ENCODE results near the gene PARD3B.
"Not testable (repeated sequence)": the region's sequence is repeated elsewhere in the genome, so short reads cannot be mapped to it uniquely, and the experiment has no call there.

Gene PARD3B

DNA sequence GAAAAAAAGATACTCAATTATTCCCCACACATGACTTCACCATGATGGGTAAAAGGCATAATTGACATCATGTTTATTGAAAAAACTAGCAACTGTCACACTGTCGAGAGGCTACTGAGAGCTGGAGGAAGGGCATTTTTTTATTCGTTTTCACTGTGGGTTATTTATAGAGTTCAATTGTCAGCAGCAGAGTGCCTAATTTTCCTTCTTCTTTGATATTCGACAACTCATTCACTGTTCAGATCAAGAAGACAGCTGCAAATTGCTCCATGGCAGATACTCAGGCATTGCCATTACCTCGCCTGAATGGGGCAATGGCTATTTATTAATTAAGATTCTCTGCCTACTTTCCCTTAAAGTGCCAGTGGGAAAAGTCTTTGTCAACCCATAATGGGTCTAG is 939.5 kb downstream of the PARD3B start:
- no peak for DNase-seq

DNA sequence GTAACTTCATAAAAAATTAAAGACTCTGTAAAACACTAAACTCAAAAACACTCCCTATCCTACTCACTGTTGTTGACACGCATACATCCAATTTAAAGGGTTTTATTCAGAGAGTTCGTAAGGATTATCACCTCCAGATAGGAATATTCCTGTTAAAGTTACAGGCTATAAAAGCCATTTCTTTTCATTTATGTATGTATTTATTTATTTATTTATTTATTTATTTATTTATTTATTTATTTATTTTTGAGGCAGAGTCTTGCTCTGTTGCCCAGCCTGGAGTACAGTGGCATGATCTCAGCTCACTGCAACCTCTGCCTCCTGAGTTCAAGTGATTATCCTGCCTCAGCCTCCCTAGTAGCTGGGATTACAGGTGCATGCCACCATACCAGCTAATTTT is 948.3 kb downstream of the PARD3B start:
- DNase-seq, result not testable (repeated sequence)

DNA sequence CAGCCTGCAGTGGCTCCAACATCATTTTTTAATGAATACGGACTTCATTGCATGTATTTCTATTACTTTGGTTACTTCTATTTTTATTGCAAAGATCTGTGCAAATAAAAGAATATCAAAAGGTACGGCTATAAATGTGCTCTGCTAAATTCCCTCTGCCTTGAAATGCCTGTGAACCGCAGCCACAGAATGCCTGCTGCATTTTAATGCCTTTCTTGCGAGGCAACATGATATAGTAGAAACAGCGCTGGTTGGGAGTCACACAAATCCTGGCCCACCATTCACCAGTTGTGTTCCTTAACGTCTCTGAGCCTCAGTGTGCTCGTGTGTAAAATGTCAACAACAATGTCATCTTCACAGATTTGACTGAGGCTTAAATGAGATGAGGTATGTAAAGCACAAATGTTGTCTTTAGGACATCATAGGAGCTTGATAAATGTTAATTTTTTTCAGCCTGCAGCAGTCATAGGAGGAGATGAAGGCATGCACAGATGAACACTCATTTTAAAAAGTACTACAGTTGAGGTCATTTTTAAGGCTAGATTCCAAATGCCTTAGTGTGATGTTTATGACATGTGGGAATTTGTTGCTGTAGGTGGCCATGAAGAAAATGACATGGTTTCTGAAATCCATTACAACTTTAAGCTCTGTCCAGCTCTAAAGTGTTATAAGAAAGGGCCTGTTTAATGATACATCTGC is 949.4 kb downstream of the PARD3B start:
- DNase-seq, result no peak

DNA sequence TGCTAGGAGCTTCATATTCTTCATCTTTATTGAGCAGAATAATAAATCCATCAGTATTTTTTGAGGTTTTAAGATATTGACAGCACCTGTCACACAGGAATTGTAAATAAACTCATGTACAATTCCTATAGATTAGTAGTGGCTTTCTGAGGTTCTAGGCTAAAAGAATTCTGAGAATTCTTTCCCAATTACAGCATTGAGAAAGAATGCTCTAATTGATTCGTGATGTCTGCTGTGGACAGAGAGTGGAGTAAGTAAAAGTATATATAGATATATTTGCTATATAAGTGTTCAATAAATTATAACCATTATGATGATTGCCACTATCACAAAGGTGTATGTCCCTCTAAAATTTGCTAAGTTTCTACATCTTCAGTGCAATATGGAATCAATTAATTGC is 950.5 kb downstream of the PARD3B start:
- DNase-seq, result no peak

DNA sequence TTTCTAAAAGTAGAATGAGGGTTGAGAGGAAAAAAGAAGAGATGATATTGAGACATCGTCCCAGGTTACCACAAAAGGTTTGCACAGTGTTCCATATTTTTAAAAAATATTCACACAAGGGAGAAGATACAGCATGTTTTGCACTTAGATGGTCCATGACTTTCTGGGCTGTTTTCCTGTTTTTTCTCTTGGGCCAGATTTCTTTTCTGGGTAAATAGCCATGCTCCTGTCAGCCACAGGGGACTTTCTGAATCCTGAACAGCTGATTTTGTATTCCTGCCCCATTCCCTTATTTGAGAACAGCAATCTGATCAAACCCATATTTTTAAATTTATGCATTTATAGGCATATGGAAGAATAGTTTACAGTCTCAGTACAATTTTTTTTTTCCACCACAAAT is 951.1 kb downstream of the PARD3B start:
- DNase-seq, result no peak

DNA sequence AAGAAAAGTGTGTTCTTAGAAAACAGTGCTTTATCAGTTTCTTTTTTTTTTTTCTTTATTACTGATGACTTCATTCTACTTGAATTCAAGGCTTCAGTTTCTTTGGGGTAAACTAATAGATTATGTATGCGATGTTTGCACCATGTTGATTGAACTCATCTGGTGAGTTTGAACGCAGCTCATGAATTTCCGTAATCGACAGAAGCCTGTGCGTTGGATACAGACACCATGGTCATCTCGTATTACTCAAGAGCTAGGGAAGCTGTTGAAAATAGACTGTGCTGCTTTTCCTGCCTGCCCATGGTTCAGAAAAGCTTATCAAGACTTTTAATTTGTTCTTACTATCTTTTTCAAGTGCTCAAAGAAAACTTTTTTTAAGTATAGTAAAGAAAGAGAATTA is 951.5 kb downstream of the PARD3B start:
- DNase-seq, result no peak

DNA sequence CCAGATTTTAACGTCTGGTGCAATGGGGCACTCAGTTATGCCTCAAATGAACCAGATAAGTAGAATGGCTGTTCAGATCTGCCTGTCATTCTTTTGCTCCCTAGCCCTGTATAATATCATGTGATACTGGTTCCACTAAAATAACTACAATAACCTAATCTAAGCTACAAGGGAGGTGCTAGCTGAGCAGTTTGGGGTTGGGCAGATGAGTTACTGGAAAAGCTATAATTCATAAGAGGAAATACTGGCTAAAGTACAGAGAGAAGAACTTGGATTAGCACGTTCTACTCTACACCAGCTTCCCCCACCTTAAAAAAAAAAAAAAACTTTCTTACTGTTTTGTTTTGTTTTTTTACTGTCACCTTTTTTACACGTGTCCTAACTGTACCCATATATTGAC is 953.7 kb downstream of the PARD3B start:
- no peak for DNase-seq

DNA sequence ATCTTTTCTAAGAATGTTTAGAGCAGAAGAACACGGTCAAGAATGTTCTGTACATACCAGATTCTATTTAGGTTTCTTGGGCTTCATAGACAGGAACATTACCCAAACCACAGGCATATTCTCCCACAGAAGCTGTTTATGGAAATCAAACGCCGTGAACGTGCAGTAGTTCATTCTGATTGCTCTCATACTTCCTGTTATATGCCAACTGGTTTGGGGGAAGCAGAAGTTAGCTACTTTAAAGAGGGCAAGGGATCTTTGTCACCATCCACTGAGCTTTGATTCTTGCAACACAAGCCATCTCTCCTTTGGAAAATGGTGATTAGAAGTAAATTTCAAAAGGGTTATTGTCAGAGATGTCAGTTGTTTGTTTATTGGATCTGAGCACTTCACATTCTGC is 954.8 kb downstream of the PARD3B start:
- DNase-seq, result no peak

DNA sequence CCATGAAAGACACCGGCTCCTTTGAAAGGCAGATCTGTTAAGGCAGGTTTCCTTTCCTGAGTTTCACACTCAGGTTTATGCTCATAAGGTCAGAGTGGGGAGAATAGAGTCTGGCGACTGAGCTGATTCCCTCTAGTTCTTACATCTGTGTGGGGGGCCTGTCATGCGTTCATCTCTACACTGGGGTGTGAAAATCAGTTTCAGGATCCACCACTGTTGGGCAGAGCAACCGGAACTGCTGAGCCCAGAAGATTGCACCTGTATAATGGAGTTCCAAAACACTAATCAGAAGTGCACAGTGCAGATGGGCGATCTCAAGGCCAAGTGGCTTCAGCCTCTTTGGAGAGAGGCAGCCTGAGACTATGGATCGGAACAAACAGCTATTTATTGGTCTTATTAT is 955.7 kb downstream of the PARD3B start:
- DNase-seq, result no peak

DNA sequence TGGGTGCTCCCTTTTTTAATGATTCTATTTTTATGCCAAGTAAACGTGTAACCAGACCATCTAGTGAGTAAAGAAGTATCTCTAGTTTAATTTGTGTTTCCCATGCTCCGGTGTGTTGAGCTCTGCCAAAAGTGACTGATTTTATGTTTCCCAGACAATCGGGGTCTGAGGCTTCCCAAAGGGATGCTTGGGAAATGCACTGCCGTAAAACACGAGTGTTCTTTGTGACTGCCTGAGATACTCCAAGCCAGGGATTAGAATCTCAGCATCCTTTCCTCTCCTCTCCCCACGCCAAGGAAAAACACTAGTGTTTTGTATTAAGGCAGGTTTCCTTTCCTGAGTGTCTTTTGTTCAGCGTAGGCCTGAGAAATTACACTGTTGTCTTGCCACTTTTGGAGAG is 956.6 kb downstream of the PARD3B start:
- no peak for DNase-seq

DNA sequence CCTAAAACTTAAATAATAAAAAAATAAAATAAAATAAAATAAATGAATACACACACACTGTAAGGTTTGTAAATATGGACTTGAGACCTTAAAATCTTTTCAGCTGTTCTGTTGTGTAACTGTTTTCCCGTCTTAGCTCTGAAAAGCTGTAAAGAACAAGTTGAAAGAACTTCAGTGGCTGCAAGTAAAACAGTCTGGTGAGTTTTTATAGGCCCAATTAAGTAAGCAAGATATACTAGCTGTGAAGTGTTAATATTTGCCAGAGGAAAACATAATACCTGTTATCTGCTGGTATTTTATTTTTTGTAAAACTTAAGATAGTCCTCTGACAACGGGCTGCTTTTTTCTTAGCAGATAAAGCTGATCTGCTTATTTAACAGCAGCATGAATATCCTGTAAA is 960.1 kb downstream of the PARD3B start:
- no peak for DNase-seq

DNA sequence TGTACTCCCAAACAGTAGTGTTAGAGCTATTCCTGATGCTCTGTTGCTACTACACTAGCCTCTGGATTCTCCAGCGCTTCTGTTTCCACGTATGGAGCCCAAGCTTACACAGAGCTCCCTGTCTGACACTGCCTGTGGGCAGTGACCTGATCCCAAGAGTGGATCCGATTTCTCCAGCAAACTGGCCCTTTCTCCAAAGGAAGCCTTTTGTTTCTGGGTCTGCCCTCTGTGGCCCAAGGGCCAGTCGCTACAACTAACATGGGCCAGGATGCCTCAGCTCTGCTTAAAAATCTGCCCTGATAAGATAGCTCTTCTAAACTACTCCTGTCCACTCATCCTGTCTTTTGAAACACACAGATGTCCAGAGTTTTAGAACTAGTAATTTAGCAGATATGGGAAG is 964.4 kb downstream of the PARD3B start:
- no peak for DNase-seq

DNA sequence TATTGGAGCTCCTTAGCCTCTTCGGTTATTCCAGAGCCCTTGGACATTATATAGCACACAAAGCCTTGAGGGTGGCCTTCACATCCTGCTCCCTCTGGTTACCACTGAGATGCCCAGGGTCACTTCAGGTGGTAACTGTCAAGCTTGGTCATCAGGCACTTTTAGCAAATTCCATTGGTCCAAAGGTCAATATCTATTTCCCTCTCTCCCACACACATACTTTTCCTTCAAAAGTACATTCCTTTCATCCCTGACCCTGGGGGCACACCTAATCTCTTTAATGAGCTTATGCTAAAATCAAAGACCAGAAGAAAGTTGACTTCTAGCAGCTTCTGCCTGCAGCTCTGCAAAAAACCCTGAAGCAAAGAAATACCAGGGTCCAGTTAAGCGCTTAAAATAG is 965.1 kb downstream of the PARD3B start:
- DNase-seq, result no peak

DNA sequence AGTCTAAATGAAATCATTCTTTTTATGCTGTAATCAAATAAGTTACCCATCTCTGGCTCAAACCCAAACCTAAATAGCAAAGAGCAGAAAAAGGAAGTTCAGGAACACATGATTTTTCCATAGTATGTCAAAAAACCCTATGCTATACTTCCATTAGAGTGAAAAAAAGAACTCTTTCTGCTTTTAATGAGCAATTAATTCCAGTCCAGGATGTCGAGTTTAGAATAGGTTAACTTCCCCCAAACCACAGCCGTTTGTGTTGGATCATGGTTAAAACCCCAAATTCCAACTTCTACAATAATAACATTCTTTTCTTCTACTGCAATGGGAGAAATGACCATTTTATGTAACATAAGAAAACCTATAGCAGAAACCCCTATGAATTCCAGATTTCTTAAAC is 965.9 kb downstream of the PARD3B start:
- no peak for DNase-seq

DNA sequence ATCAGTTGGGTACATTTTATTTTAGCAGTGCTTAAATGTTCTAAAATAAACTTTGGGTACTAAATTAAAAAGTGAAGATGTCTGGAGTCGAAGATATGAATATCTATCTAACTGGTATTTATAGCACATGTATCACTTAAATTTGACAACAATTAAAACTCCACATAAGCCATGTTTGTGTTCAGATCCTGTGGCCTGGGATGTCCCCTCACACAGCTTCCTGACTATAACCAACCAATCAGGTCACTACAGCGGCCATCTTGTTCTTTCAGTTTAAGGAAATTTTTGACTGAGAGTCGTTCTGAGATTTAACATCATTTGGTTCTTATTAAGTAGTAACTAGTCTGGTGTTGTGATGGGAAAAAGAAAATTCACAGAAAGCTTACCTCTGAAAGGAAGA is 966.4 kb downstream of the PARD3B start:
- DNase-seq, result no peak

DNA sequence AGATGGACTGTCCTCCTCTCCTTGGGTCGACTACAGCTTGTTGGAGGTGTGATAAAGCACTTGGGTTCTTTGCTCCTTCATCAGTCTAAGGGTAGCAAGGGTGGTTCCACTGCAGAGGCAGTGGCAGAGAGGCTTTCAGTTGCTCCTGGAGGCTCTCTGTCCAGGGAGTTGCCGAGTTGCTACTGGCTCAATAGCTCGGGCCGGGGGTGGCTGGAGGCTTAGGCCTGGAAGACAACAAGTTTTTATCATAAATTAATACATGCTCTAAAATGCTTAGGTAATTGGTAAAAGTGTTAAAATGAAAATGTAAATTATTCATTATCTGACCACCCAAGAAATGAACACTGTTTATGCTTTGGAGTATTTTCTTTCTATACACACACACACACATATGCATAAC is 975.0 kb downstream of the PARD3B start:
- no peak for DNase-seq

DNA sequence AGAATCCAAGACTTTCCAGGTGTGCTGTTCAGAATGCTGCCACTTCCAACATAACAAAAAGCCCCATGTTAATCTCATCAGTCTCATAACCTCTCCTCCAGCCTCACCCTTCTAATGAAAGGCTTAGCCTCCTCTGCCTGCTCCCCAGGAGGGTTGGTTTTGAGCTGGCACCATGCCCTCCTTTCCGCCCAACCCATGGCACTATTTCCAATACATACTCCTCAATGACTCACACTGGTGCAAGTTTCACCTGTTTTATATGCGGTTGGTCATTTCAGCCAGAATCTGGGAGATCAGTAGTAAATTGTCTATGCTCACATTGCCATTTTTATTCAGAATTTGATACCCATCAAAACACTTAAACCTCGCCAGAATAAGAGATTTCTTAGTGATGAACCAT is 979.4 kb downstream of the PARD3B start:
- no peak for DNase-seq

DNA sequence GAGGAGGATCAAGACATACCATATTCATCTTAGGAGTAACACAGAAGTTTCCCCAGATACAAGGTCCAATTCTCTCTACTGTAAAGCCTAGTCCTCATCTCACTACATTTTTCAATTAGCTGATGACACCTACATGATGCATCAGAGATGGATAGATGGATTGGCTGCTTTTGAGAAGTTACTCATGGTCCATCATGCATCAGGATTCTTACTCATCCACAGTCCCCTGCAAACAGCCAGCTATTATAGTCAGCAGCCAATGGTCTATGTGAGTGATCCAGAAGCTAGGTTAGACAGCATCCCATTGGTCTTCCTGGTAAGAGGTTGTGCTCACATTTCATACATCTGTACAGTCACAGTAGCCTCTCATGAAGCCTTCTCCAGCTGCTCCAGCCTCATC is 982.5 kb downstream of the PARD3B start:
- no peak for DNase-seq

DNA sequence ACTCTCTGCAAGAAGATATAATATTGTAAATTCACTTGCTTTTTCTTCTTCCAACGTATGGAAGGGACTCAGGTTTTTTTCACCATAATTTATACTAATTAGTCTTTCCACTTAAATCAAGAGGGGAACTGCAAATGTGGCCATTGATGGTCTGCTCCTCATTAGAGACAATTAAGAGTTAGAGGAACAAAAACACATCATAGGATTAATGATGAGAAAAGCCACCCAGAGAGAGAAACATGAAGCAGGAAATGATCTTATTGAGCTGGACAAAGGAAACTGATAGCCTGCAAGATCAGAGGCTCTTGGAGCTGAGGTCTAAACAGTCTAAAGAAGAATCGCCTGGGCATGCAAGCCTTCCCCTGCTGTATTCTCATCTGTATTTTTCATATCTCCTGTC is 985.8 kb downstream of the PARD3B start:
- DNase-seq, result no peak

DNA sequence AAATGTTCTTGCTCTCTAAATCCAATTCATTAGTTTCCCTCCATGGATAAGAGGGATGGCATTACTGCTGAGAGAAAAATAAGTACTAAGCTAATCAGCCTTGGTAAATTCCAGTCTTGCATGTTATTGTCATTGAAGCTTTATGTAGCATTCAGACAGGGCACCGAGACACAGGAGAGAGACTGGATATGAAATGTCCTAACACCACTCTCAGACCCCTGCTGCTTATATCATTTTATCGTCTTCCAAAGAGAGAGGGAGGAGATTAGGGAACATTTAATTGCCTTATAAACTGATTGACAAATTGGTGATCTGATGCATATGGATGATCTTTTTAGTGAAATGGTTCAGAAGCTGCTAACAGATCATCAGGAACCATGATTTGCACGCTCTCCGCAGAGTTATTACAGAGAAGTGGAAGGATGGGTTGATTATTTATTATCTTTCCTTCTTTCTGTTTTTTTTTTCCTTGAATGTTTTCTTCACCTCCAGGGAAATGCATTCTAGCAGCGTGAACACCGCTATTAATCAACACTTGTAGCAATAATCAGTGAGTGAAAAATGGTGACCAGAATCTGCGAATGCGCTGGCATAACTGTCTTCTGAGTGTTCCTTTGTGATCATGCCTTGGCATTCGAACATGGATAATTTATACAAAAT is 986.3 kb downstream of the PARD3B start:
- DNase-seq, result no peak

DNA sequence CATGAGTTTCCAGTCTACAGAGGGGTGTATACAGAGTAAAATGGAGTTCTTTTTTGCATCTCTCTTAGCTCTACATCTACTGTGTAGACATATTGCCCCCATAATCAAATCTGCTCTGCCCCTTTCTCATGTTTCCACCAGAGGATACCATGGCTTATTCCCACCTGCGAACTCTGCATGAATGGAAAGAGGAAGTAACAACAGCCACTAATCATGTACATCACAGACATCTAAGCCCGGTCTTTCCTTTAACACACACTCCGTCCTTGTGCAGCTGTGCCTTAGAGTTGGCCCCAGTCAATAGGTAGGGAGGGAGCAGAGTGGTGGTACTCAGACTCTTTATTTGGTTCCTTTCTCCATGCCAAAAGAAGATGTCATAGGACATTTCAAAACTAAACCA is 989.7 kb downstream of the PARD3B start:
- no peak for DNase-seq

DNA sequence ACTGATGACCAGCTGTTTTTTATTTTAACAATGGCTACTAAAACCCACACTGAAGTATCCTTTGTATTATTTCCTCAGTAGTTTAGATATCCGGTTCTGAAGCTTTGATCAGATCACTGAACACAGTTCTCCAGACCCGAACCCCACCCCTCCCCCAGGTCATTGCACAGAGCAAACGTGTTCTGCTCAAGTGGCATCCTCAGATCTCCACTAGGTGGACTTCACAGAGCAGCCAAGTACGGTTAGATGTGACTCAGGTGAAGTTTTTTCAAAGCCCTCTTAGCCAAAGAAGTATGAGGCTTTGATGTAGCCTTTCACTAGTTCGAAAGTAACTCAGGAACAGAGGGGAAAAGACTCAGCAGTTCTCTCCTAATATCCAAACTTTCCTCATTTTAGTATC is 994.3 kb downstream of the PARD3B start:
- DNase-seq, result no peak

DNA sequence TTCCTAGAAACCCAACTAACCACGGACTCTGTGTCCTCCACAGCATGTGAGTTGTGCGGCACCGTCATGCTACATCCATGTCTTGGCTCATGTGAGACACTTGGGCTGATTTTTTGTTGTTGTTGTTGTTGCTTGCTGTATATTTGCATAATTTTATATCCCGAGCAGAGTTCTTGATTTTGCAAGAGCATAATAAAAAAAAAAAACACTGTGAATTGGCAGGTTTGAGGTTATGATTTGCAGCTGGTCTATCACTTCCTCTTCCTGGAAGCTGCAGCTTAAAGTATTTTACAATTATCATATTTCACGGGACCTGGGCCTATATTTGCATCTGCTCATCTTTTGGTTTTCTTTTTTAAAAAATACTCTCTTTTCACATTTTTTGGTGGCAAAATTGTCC is 994.8 kb downstream of the PARD3B start:
- no peak for DNase-seq

DNA sequence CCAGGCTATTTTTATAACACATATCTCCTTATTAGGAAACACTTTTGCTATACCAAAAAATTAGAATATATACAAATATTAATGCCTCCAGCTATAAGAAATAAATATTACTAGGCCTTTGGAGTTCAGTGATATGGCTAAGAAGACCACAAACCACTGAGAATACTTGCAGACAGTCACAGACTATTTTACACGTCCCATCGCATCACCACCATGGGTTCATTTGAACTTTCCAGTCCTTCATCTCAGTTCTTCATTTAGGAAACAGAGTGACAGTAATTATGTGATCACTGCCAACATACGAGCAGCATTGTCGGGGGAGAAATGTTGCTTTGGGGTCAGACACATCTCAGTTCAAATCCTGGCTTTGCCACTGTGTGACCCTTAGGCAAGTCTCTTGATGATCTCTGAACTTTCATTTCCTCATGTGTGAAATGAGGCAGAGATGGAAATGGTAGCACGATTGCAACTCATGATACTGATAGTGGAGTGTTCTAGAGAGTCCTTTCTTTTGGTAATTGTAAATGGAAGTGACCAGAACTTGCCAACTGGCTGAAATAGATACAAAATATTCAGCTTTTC is 998.1 kb downstream of the PARD3B start:
- DNase-seq, result no peak

Measured in activated CD4-positive, alpha-beta T cell treated with anti-CD3 and anti-CD28 coated beads, Interleukin-2, amount 50 U/mL, for 4 hours (primary cell).